Fibroblast of lung (primary cell): ENCODE measurements around the gene NDOR1. TPM values are rescaled to one million over a fixed set of nuclear protein-coding genes. Genes with fewer than 3 reads are reported as not detected.

Experiments used
- DNase-seq, 2 donors: peaks; one replicate each; pipeline versions ENCODE4 v3.0.0 to v3.0.0-alpha.2; 2010; ENCODE audit warnings: low read depth in 2 of 2
- H2AFZ ChIP-seq: 2 replicates; pipeline ENCODE4 v1.5.1; 2012; ENCODE audit warnings: low read length, control low read depth, inconsistent platforms
- H3K27ac ChIP-seq: 2 replicates; pipeline ENCODE4 v1.5.1; 2011; ENCODE audit warnings: low read length, control low read depth; ENCODE audit not compliant: insufficient read depth
- H3K27me3 ChIP-seq: 2 replicates; pipeline ENCODE4 v1.5.1; 2011; ENCODE audit warnings: mild to moderate bottlenecking, low read length; ENCODE audit not compliant: control insufficient read depth, insufficient read depth
- H3K36me3 ChIP-seq: 2 replicates; pipeline ENCODE4 v1.5.1; 2011; ENCODE audit warnings: low read length; ENCODE audit not compliant: control insufficient read depth, insufficient read depth
- H3K4me1 ChIP-seq: 2 replicates; pipeline ENCODE4 v1.5.1; 2011; ENCODE audit warnings: low read length; ENCODE audit not compliant: control insufficient read depth, insufficient read depth; ENCODE audit errors: extremely low read depth
- H3K4me2 ChIP-seq: 2 replicates; pipeline ENCODE4 v1.5.1; 2011; ENCODE audit warnings: low read length, control low read depth; ENCODE audit not compliant: insufficient read depth; ENCODE audit errors: extremely low read depth
- H3K4me3 ChIP-seq, 4 experiments: fragments of 200-600 bp in 1 of 4; sonication (generic) in 1 of 4; replicated peaks in 1 of 4; 2 replicates each; pipeline ENCODE4 v1.5.1; 2011 to 2016; ENCODE audit warnings: low read length in 4 of 4, low read depth in 3 of 4, mild to moderate bottlenecking in 3 of 4, control low read depth in 2 of 4, inconsistent platforms in 1 of 4, mixed read lengths in 1 of 4; ENCODE audit not compliant: insufficient read depth in 1 of 4; ENCODE audit errors: control extremely low read depth in 1 of 4
- H3K79me2 ChIP-seq: 2 replicates; pipeline ENCODE4 v1.5.1; 2012; ENCODE audit warnings: mild to moderate bottlenecking, low read length, inconsistent platforms; ENCODE audit not compliant: control insufficient read depth, insufficient read depth
- H3K9ac ChIP-seq: 2 replicates; pipeline ENCODE4 v1.5.1; 2011; ENCODE audit warnings: mild to moderate bottlenecking, low read length, control low read depth; ENCODE audit not compliant: insufficient read depth
- H3K9me3 ChIP-seq: 2 replicates; pipeline ENCODE4 v1.5.1; 2012; ENCODE audit warnings: low read depth, low read length; ENCODE audit not compliant: control insufficient read depth, insufficient read depth
- H4K20me1 ChIP-seq: 2 replicates; pipeline ENCODE4 v1.5.1; 2011; ENCODE audit warnings: low read length; ENCODE audit not compliant: control insufficient read depth, insufficient read depth; ENCODE audit errors: extremely low read depth
- CTCF ChIP-seq, 2 donors: IDR thresholded peaks in 1 of 2; conservative IDR thresholded peaks in 1 of 2; 1 replicate in 1 of 2; 2 replicates in 1 of 2; pipeline ENCODE4 v1.5.1; 2011 to 2012; ENCODE audit warnings: low read length in 2 of 2, control low read depth in 1 of 2, inconsistent platforms in 1 of 2, low read depth in 1 of 2, mild to moderate bottlenecking in 1 of 2
- EZH2 ChIP-seq: IDR thresholded peaks from 2 replicates; pipeline ENCODE4 v1.5.1; 2012; ENCODE audit warnings: low read length, control low read depth, mild to moderate bottlenecking; ENCODE audit errors: missing control alignments
- polyA plus RNA-seq, 2 donors: library from polyadenylated mRNA; depleted of rRNA in 1 of 2; stranded (reverse) in 1 of 2; unstranded in 1 of 2; fragments of >200 nt; gene quantifications; 2 replicates each; pipeline ENCODE4 v1.2.1, GENCODE V29; 2011 to 2012; ENCODE audit warnings: missing spikeins in 1 of 2
- total RNA-seq: library from RNA; depleted of rRNA; stranded (reverse); fragments of >200 nt; gene quantifications from 2 replicates; pipeline ENCODE4 v1.2.1, GENCODE V29; 2014

NDOR1 gene
- total and polyA plus RNA-seq, 2 donors (not counting 1 experiment from before 2014, with no cell fraction given): 2.4 to 3.1 TPM

GRCh38 chr9:137179761-137180160, 25.7 kb upstream of the NDOR1 start:
- TF ChIP-seq CTCF (conservative IDR thresholded peaks at IDR 0.05 in 1 of 2, IDR thresholded peaks at IDR 0.05 in 1 of 2; ENCODE audit: low read depth in 1 of 2, low read length in 2 of 2) (no peak), EZH2 (no peak)
- H3K4me3 ChIP-seq: no peak overlapping the region
- no peak for DNase-seq
- no peak overlapping the region for H3K9ac ChIP-seq
- H3K4me1 ChIP-seq: peaks cover 2% of the 10 kb centered on the region
- H3K36me3 ChIP-seq: peaks cover 36% of the 10 kb centered on the region
- no peaks in the 10 kb centered on the region for H4K20me1 ChIP-seq
- H3K27ac ChIP-seq: no peak overlapping the region
- no peaks in the 10 kb centered on the region for H3K79me2 ChIP-seq
- no peak overlapping the region for H3K4me2 ChIP-seq
- H3K9me3 ChIP-seq: no peaks in the 10 kb centered on the region
- no peak overlapping the region for H2AFZ ChIP-seq
- H3K27me3 ChIP-seq: no peaks in the 10 kb centered on the region

DNA sequence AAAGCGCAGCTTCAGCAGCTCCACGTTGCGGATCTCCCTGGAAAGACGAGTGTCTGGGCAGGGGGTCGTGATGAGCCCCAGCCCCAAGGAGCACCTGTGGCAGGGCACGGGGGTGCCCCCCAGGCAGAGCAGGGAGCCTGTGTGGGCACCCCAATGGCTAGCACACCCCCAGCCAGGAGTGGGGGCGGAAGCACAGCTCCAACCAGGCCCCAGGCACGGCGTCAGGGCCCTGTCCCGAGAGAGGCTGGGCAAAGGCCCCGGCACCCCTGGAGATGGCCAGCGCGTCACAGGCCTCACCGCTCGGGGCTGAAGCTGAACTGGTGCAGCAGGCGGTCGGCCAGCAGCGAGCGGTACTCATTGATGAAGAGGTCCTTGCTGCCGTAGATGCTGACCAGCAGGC, 25.0 kb upstream of the NDOR1 start:
- H2AFZ ChIP-seq: no peak overlapping the region
- no peak overlapping the region for H3K4me2 ChIP-seq
- H3K4me3 ChIP-seq: no peak overlapping the region
- no peaks in the 10 kb centered on the region for H4K20me1 ChIP-seq
- H3K4me1 ChIP-seq: peaks cover 2% of the 10 kb centered on the region
- no peaks in the 10 kb centered on the region for H3K79me2 ChIP-seq
- no peak overlapping the region for H3K9ac ChIP-seq
- TF ChIP-seq EZH2 (no peak), CTCF (conservative IDR thresholded peaks at IDR 0.05 in 1 of 2, IDR thresholded peaks at IDR 0.05 in 1 of 2; ENCODE audit: low read depth in 1 of 2, low read length in 2 of 2) (no peak)
- no peak overlapping the region for H3K27ac ChIP-seq
- DNase-seq: no peak
- no peaks in the 10 kb centered on the region for H3K9me3 ChIP-seq
- peaks cover 39% of the 10 kb centered on the region for H3K36me3 ChIP-seq
- no peaks in the 10 kb centered on the region for H3K27me3 ChIP-seq

DNA sequence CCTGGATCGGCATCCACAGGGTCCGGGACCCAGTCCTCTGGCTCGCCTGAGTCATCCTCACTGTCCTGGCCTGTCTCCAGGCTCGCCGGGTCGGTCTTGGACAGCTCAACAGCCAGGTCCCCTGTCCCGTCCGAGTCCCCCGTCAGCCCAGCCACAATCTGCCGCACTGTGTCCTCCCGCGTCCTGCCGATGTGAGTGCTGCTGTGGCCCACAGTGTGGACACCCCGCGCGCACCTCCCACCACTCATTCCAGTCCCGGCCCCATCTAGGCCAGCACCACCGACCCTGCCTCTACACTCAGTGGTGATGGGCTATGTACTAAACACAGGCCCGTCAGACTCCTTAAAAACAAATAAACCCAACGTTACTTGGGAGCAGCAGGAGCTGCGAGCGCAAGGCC, 23.8 kb upstream of the NDOR1 start:
- H3K27ac ChIP-seq: no peak overlapping the region
- no peak overlapping the region for H3K9ac ChIP-seq
- H3K4me1 ChIP-seq: peaks cover 2% of the 10 kb centered on the region
- no peak for DNase-seq
- H3K4me3 ChIP-seq: no peak overlapping the region
- H3K9me3 ChIP-seq: no peaks in the 10 kb centered on the region
- TF ChIP-seq EZH2 (no peak), CTCF (conservative IDR thresholded peaks at IDR 0.05 in 1 of 2, IDR thresholded peaks at IDR 0.05 in 1 of 2; ENCODE audit: low read depth in 1 of 2, low read length in 2 of 2) (no peak)
- peaks cover 42% of the 10 kb centered on the region for H3K36me3 ChIP-seq
- H2AFZ ChIP-seq: no peak overlapping the region
- H4K20me1 ChIP-seq: no peaks in the 10 kb centered on the region
- no peak overlapping the region for H3K4me2 ChIP-seq
- H3K79me2 ChIP-seq: no peaks in the 10 kb centered on the region
- H3K27me3 ChIP-seq: no peaks in the 10 kb centered on the region
